Activated CD4-positive, alpha-beta T cell treated with anti-CD3 and anti-CD28 coated beads for 24 hours (primary cell): ENCODE data around the gene ZFP92.
"Not testable (repeated sequence)": the region's sequence is repeated elsewhere in the genome, so short reads cannot be mapped to it uniquely, and the experiment has no call there.

Source experiments
- DNase-seq, 2 donors: peaks; one replicate each; pipeline ENCODE4 v3.0.0-alpha.2; 2020; ENCODE audit warnings: low read depth in 2 of 2

Gene ZFP92

GRCh38 chrX:153386097-153386496 is 25.2 kb upstream of the ZFP92 start:
- DNase-seq = no peak

GRCh38 chrX:153387345-153387744 is 23.9 kb upstream of the ZFP92 start:
- no peak for DNase-seq

DNA sequence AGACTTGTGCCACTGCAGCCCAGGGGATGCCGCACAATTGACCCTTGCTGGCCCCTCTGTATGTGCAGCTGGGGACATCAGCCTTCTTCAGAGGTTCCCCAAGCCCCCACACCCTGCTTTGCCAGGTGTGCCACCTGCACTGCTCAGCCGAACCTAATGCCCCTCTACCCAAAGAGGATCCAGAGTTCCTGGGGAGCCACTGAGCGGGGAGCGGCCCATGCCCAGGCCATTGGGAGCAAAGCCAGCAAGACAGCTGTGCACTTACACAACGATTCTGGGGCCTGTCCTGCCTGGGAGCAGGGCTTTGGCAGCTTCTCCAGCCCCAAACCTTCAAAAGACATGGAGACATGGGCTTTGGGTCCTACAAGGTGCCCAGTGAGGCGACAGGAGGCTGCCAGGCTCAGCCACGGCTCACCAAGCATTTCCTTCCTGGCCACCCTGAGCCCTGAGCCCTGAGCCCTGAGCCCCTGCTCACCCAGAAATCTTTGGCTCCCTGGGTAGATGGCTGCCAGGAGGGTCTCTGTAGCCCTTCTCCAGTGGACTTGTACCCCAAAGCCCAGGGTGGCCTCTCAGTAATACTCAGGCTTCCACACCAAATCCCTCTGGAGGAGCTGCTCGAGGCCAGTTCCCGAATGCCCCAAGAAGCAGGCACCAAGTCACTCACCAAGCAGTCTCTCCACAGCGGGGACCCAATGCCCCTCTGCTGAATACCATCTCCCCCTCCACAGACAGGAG is 23.1 kb upstream of the ZFP92 start:
- DNase-seq = no peak

- DNase-seq = no peak
Observed at GRCh38 chrX:153388722-153389459, 22.4 kb upstream of the ZFP92 start.

DNA sequence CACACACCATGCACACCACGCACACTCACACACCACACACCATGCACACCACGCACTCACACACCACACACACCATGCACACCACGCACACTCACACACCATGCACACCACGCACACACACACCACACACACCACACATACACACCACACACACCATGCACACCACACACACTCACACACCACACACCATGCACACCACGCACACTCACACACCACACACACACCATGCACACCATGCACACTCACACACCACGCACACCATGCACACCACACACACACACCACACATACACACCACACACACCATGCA is 21.9 kb upstream of the ZFP92 start:
- DNase-seq = not testable (repeated sequence)

DNA sequence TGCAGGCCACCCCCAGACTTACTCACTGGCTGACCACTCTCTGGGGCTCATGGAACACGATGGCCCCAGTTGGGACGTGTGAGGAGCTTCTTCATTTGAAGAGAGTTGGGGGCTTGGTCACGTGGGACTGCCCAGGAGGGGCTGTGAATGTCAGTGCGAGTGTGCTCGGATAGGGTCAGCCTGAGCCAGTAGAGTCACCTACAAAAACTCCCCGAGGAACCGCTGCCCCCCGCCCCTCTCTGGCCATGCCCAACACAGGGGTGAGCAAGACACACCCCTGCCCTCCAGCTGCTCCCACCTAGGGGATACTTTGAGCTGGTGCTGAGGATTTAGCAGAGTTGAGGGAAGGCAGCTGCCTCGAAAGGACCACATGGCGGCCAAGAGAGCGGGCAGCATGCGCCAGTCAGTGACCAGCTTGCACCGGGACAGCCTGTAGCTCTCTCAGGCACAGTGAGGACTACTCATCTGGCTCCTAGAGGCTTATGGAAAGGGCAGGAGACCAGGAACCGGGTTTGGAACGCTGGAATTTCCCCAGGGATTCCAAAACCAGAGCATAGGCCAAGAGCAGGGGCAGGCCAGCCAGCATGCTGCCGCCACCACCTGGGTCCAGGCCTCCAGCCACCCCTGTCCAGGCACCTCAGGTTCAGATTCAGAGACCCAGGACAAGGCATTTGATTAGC is 18.5 kb upstream of the ZFP92 start:
- DNase-seq = no peak

DNA sequence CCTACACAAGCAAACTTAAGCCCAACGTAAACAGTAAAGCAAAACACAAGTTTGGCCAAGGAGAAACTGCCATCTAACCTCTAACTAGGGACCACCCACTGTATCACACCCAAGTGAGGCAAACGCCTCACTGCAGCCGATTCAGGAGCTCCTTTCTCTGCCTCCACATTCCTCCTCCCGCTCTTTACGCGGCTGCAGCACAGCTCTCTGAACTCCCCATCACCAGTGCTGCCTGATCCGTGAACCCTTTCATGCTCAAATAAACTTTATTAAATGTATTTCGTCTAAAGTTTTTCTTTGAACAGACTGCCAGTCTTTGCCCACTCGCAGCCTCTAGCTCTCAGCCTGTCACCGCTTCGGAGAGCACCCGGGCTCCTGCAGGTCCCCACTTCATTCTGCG is 16.7 kb upstream of the ZFP92 start:
- no peak for DNase-seq

- no peak for DNase-seq
Observed at GRCh38 chrX:153395613-153396319, 15.5 kb upstream of the ZFP92 start.

DNA sequence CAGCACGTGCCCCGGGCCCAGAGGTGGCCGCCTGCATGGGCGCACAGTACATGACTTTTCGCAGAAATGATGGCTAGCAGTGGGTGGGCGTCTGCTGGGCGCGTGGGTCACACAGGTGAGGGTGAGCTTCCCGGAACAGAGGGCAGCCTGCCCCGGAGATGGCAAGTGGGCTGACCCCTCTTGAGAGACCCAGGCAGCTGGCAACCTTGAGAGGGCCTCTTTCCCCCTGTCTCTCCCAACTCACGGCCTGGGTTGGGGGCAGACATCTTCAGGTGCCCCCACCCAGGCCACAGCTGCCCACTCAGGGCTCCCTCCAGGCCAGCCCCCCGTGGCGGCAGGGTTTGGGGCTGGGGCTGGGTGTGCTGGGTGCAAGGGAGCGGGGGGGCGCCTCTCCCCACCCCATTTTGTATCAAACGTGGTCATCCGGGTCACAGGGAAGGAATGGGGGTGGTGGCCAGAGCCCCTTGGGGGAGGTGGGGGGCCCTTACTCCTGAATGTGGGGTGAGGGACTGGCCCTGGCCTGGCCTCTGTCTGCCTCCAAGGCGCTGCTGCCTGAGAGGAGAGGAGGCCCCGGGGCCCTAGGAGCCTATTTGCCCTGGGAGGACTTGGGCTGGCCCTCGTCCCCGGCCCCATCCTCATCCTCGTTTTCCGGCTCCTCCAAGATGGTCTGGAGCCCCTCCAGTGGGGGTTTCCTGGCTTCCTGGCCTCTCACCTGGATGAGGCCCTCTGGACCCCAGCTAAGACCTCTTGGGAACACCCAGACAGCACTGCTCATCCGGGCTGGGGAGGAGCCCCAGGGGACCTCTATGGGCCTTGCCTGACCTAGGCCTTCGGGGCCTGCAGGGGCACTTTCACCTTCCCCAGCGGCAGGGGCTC is 14.7 kb upstream of the ZFP92 start:
- DNase-seq = no peak

GRCh38 chrX:153397256-153397960 is 13.9 kb upstream of the ZFP92 start:
- DNase-seq = no peak

DNA sequence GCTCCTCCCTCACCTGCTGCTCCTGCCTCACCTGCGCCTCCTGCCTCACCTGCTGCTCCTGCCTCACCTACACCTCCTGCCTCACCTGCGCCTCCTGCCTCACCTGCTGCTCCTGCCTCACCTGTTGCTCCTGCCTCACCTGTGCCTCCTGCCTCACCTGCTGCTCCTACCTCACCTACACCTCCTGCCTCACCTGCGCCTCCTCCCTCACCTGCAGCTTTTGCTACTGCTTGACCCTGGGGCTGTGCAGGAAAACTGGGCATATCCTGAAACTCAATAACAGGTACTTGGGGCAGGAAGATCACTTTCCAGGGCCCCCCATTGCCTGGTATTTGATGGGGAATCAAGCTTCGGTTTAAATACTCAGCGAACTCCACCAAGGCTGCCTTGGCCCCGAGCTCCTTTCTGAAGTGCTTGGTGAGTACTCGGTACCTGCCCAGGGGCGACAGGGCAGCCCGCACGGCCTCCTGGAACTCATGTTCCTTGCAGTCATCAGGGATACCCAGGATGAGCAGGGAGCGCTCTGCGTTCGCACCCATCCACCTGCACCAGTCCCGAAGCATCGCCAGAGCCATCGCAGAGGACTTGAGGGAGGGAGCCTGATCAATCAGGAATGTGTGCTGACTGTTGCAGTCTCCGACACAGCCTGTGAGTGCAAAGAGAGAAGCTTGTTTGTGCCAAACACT is 12.9 kb upstream of the ZFP92 start:
- no peak for DNase-seq

- peak; percentile 30 to 47 for DNase-seq
Observed at GRCh38 chrX:153400146-153401132, 10.8 kb upstream of the ZFP92 start.

- no peak for DNase-seq
Observed at GRCh38 chrX:153401133-153401764, 10.0 kb upstream of the ZFP92 start, which contains the start of gene PNMA6E. PNMA6E (minus strand) TSS chrX:153401350; CDS start chrX:153398849, 2,501 bp downstream.

DNA sequence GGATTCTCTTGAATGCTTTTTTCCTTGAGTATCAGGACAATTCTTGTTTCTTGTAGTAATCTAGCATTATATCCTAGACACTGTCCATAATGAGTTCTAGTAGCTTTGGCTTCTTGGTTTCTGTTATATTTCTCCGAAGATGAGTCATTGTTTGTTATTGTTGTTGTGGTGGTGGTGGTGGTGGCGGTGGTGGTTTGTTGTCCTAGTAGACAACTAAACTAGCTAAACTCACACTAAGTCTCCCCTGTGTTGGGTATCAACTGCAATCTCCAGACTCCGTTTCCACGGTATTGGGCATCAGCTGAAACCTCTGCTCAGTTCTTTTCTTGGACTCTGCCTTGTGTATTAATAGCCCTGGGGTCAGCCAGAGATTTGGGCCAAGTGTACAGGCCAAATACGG is 6.9 kb upstream of the ZFP92 start:
- DNase-seq = not testable (repeated sequence)

- no peak for DNase-seq
Observed at GRCh38 chrX:153405426-153405825, 5.8 kb upstream of the ZFP92 start.

DNA sequence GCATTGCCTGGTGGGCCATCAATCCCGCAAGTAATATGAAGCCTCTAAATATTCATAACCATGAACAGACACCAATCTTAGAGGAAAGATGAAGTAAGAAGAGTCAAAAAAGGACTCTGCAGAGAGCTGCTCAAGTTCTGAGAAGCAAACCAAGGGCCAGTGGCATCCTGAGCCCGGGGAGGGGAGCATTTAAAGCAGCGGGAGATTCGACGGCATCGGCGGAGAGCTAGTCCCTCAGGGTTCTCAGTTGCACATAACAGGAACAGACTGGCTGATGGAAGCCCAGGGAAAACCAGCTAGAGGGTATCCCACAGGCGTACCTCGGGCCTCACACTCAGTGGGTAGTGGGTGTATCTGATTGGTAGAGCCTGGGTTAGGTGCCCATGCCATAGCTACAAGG is 5.3 kb upstream of the ZFP92 start:
- DNase-seq = no peak

DNA sequence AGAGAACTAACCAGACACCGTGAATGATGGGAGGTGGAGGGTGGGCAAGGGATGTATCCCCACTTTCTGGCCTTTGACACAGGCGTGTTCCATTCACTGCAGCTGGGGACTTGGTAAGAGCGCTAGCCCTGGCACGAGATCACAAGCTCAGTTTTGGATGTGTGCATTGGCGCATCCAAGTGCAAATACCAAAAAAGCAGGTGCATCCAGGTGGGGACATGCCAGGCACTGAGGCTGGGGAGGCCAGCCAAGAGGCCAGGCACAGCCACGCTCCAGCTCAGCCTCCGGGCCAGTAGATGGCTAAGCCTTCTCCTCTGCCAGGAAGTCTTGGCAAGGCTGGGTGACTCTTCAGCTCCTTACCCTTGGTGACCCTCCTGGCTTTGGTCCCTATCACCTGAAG is 4.4 kb upstream of the ZFP92 start:
- DNase-seq = no peak

DNA sequence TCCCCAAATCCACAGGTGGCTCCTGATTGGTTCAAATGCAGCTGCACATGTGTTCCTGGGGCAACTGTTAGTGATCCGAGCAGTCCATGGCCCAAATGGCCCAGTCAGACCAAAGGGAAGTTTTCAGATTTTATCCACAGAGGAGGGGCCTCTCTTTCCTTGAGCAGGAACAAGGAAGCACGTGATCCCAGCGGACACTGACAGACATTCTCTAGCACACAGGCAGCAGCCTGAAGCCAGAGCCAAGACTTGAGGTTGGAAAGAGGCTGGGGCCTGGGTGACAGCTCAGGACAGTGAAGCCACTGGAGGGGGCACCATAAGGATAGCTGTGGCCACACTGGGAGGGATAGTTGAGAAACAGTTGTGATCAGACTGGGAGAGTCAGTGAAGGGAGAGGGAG is 3.5 kb upstream of the ZFP92 start:
- no peak for DNase-seq
